GM12878 (cell line): Measurements from ENCODE around the gene S1PR3. TPM values are rescaled to one million over a fixed set of nuclear protein-coding genes. Genes with fewer than 3 reads are reported as not detected.

Experiments
- ATAC-seq: fragments of 200-7000 bp; cut with Tn5 transposase; 3 replicates; pipeline ENCODE4 v1.9.1; 2020; ENCODE audit warnings: mild to moderate bottlenecking, moderate library complexity
- BruUV-seq: library from RNA; stranded (reverse); fragments of 400-500 nt; replicated peaks from 2 replicates; lab custom pipeline; 2021; lab: Mats Ljungman, UMichigan
- CTCF ChIA-PET: fragments of 300-600 bp; sonication (Branson Sonifier 250); formaldehyde crosslinking; extraction: SDS; loops from one replicate; lab custom pipeline; 2021; ENCODE audit warnings: inconsistent platforms; lab: Yijun Ruan, JAX
- POLR2A ChIA-PET: fragments of 350-600 bp; formaldehyde crosslinking; extraction: SDS; loops from one replicate; lab custom pipeline; 2021; ENCODE audit warnings: inconsistent platforms; lab: Charles Lee
- RAD21 ChIA-PET: fragments of 300-600 bp; sonication (Branson Sonifier 250); formaldehyde crosslinking; loops from one replicate; lab custom pipeline; 2023; ENCODE audit warnings: antibody characterized with exemption; ENCODE audit not compliant: unreplicated experiment; lab: Charles Lee
- SMC1A ChIA-PET: fragments of 300-600 bp; sonication (Branson Sonifier 250); formaldehyde crosslinking; loops from one replicate; lab custom pipeline; 2023; ENCODE audit not compliant: unreplicated experiment, uncharacterized antibody; lab: Charles Lee
- DNase-seq: peaks from one replicate; pipeline ENCODE4 v3.0.0-alpha.2; 2011; ENCODE audit warnings: low read depth, low spot score
- FAIRE-seq: peaks from 3 replicates; lab custom pipeline; 2011; peaks lifted over from hg19 to GRCh38; lab: Jason Lieb, UNC
- H2AFZ ChIP-seq: 2 replicates; pipeline ENCODE4 v1.6.0; 2011; ENCODE audit warnings: low read depth, low read length, control low read depth; ENCODE audit not compliant: control insufficient read depth
- H3K27ac ChIP-seq: 2 replicates; pipeline ENCODE4 v1.5.1; 2011; ENCODE audit warnings: control low read depth; ENCODE audit not compliant: control insufficient read depth, insufficient read depth
- H3K27me3 ChIP-seq, 2 experiments: replicated peaks in 1 of 2; 2 replicates each; pipeline versions ENCODE4 v1.6.0 to v1.6.1; 2011; ENCODE audit warnings: low read length in 1 of 2; ENCODE audit not compliant: control insufficient read depth in 2 of 2, insufficient read depth in 2 of 2
- H3K36me3 ChIP-seq, 2 experiments: 2 replicates each; pipeline ENCODE4 v1.5.1; 2011; ENCODE audit warnings: low read length in 1 of 2; ENCODE audit not compliant: control insufficient read depth in 2 of 2, insufficient read depth in 2 of 2
- H3K4me1 ChIP-seq: 2 replicates; pipeline ENCODE4 v1.6.1; 2011; ENCODE audit warnings: mild to moderate bottlenecking, low read length, moderate library complexity, mixed read lengths; ENCODE audit not compliant: control insufficient read depth, insufficient read depth
- H3K4me2 ChIP-seq: 2 replicates; pipeline ENCODE4 v1.6.0; 2011; ENCODE audit warnings: control low read depth; ENCODE audit not compliant: control insufficient read depth, insufficient read depth
- H3K4me3 ChIP-seq: fragments of 200-600 bp; sonication (generic); 2 replicates; pipeline ENCODE4 v1.5.1; 2016
- H3K79me2 ChIP-seq: 2 replicates; pipeline ENCODE4 v1.6.0; 2011; ENCODE audit warnings: low read length; ENCODE audit not compliant: control insufficient read depth, insufficient read depth
- H3K9ac ChIP-seq: 2 replicates; pipeline ENCODE4 v1.8.0; 2011; ENCODE audit warnings: low read length, control low read depth, mixed read lengths; ENCODE audit not compliant: control insufficient read depth, insufficient read depth
- H3K9me3 ChIP-seq: replicated peaks from 3 replicates; pipeline ENCODE4 v1.5.1; 2011; ENCODE audit warnings: mild to moderate bottlenecking, low read length; ENCODE audit not compliant: control insufficient read depth, insufficient read depth
- H4K20me1 ChIP-seq: 2 replicates; pipeline ENCODE4 v1.6.0; 2011; ENCODE audit not compliant: control insufficient read depth, insufficient read depth
- BCL3 ChIP-seq: IDR thresholded peaks from 2 replicates; pipeline ENCODE4 v1.6.1; 2011; ENCODE audit warnings: borderline replicate concordance, low read depth, mild to moderate bottlenecking, moderate library complexity, low read length; ENCODE audit not compliant: insufficient read depth, poor library complexity, severe bottlenecking
- EGR1 ChIP-seq, 2 experiments: IDR thresholded peaks; 1 replicate in 1 of 2; 2 replicates in 1 of 2; pipeline ENCODE4 v1.6.1; 2011 to 2012; ENCODE audit warnings: low read depth in 2 of 2, low read length in 2 of 2, borderline replicate concordance in 1 of 2, mild to moderate bottlenecking in 1 of 2, moderate library complexity in 1 of 2
- EZH2 ChIP-seq: IDR thresholded peaks from 2 replicates; pipeline ENCODE4 v1.6.1; 2012; ENCODE audit warnings: low read depth, mild to moderate bottlenecking, control low read depth, inconsistent platforms, low read length, borderline replicate concordance; ENCODE audit not compliant: control insufficient read depth
- PAX8 ChIP-seq: fragments of 450-650 bp; IDR thresholded peaks from 2 replicates; pipeline ENCODE4 v1.6.1; 2017; ENCODE audit warnings: mild to moderate bottlenecking, moderate library complexity
- RELA ChIP-seq: fragments of 450-650 bp; IDR thresholded peaks from 2 replicates; pipeline ENCODE4 v1.8.0; 2014; ENCODE audit warnings: borderline replicate concordance; ENCODE audit not compliant: partially characterized antibody
- RUNX3 ChIP-seq: IDR thresholded peaks from 2 replicates; pipeline ENCODE4 v1.6.1; 2012; ENCODE audit warnings: low read length, inconsistent platforms
- SKIL ChIP-seq: fragments of 450-650 bp; IDR thresholded peaks from 2 replicates; pipeline ENCODE4 v1.6.1; 2017; ENCODE audit warnings: mild to moderate bottlenecking, low read depth, inconsistent platforms; ENCODE audit not compliant: poor library complexity, severe bottlenecking
- WGBS: methylation state at CpG from one replicate; pipeline ENCODE4 v1.1.6; 2016; ENCODE audit warnings: low lambda C conversion rate; ENCODE audit not compliant: insufficient replicate concordance, insufficient coverage; ENCODE audit errors: missing lambda C conversion rate; 5-methylcytosine and 5-hydroxymethylcytosine counted together
- in situ Hi-C: fragments of 300-500 bp; cut with MboI; formaldehyde crosslinking; loops from 9 replicates; pipeline ENCODE4 v1.14.3; 2018; ENCODE audit warnings: mixed read lengths
- intact Hi-C: fragments of 100-400 bp; cut with micrococcal nuclease; formaldehyde crosslinking; loops from one replicate; pipeline ENCODE4 v1.14.2; 2022; ENCODE audit not compliant: unreplicated experiment
- polyA plus RNA-seq, 11 experiments: library from polyadenylated mRNA; depleted of rRNA in 4 of 11; unstranded in 6 of 11; stranded (reverse) in 5 of 11; fragments of >200 nt; fragmentation: Nextera tagmentation in 4 of 11; fragmentation: Illumina TruSeq in 1 of 11; extraction: Ambion mirVana in 4 of 11; extraction: Trizol in 1 of 11; gene quantifications; 1 replicate in 1 of 11; 2 replicates in 10 of 11; pipeline versions ENCODE4 v1.2.1 to v1.2.3, GENCODE V29; 2011 to 2016; ENCODE audit warnings: inconsistent platforms in 2 of 11, missing spikeins in 2 of 11, low read depth in 1 of 11
- total RNA-seq, 4 experiments: library from RNA; depleted of rRNA in 3 of 4; stranded (reverse); fragments of >200 nt in 3 of 4; fragmentation: Illumina TruSeq in 1 of 4; extraction: Trizol in 1 of 4; gene quantifications; 2 replicates each; pipeline versions ENCODE4 v1.2.1 to v1.2.3, GENCODE V29; 2013 to 2021

S1PR3 gene
- total and polyA plus RNA-seq, 10 of the 15 experiments (the other 5 are each of a cell fraction or from before 2014, with no cell fraction given), result 0.01 to 0.18 (median 0.01) TPM; not detected in 7

GRCh38 chr9:89038382-89039103 lies 47.3 kb downstream of the S1PR3 start:
- CTCF ChIA-PET, result no interaction called here
- Histone ChIP-seq H3K36me3 (no peaks in the 10 kb centered on the region), H3K9ac (no peak overlapping the region), H3K4me1 (no peaks in the 10 kb centered on the region)
- DNase-seq, result no peak
- TF ChIP-seq SKIL (no peak), EGR1 (IDR thresholded peaks at IDR 0.05; ENCODE audit: borderline replicate concordance in 1 of 2, low read depth in 2 of 2, low read length in 2 of 2) (no peak), EZH2 (no peak), RELA (no peak), RUNX3 (no peak), BCL3 (no peak), PAX8 (no peak)
- TF ChIP-seq, all 136 proteins: peak for 0
- Histone ChIP-seq H3K79me2 (no peaks in the 10 kb centered on the region), H3K4me2 (no peak overlapping the region), H3K27ac (no peak overlapping the region), H4K20me1 (no peaks in the 10 kb centered on the region), H3K9me3 (no peaks in the 10 kb centered on the region), H2AFZ (no peak overlapping the region), H3K4me3 (no peak overlapping the region), H3K27me3 (no peaks in the 10 kb centered on the region; a peak in 1 of 4 replicates)
- BruUV-seq, result no TSS peak
- ChIA-PET SMC1A (no interaction called here), RAD21 (no interaction called here), POLR2A (no interaction called here)
- no peak for ATAC-seq
- WGBS, result 4% methylated on average over 5 of the region's 5 CpGs
- in situ Hi-C loops (no loop called here), intact Hi-C loops (no loop called here)
- FAIRE-seq, result no peak
